HepG2 (cell line): ENCODE measurements around the gene CHMP6. TPM values are rescaled to one million over a fixed set of nuclear protein-coding genes. Genes with fewer than 3 reads are reported as not detected.

Experiments used
- BHLHE40 ChIP-seq: IDR thresholded peaks from 2 replicates; pipeline ENCODE4 v1.6.1; 2011; ENCODE audit warnings: low read length, improper control_type of control experiment
- ELF3 ChIP-seq: IDR thresholded peaks from 2 replicates; pipeline ENCODE4 v1.6.1; 2016; ENCODE audit warnings: missing genetic modification reagents, missing compliant biosample characterization
- FOSL1 ChIP-seq: sonication (generic); formaldehyde crosslinking; IDR thresholded peaks from 2 replicates; pipeline ENCODE4 v1.9.0; 2021; ENCODE audit warnings: missing genetic modification reagents, borderline replicate concordance
- KDM6A ChIP-seq: IDR thresholded peaks from 2 replicates; pipeline ENCODE4 v1.6.1; 2016; ENCODE audit warnings: low read depth
- LRRFIP1 ChIP-seq: sonication (generic); formaldehyde crosslinking; conservative IDR thresholded peaks from 2 replicates; pipeline ENCODE4 v1.4.0; 2020; ENCODE audit warnings: missing genetic modification reagents
- NFIB ChIP-seq: sonication (generic); formaldehyde crosslinking; IDR thresholded peaks from 2 replicates; pipeline ENCODE4 v1.9.0; 2021; ENCODE audit warnings: missing genetic modification reagents, mild to moderate bottlenecking, borderline replicate concordance
- PCBP1 ChIP-seq: fragments of 200-400 bp; formaldehyde crosslinking; IDR thresholded peaks from 2 replicates; pipeline ENCODE4 v1.6.1; 2017; ENCODE audit warnings: mild to moderate bottlenecking, low read depth, low read length, borderline replicate concordance
- RBFOX2 ChIP-seq: fragments of 200-400 bp; formaldehyde crosslinking; IDR thresholded peaks from 2 replicates; pipeline ENCODE4 v1.6.1; 2017; ENCODE audit warnings: low read depth, mild to moderate bottlenecking, low read length
- SP1 ChIP-seq, 2 experiments: fragments of 450-650 bp in 1 of 2; sonication (generic) in 1 of 2; formaldehyde crosslinking in 1 of 2; IDR thresholded peaks; 2 replicates each; pipeline versions ENCODE4 v1.4.0 to v1.6.1; 2016 to 2020; ENCODE audit warnings: missing genetic modification reagents in 1 of 2
- ZC3H13 ChIP-seq: sonication (generic); formaldehyde crosslinking; IDR thresholded peaks from 2 replicates; pipeline ENCODE4 v1.8.1; 2023; ENCODE audit warnings: mild to moderate bottlenecking, missing genetic modification reagents, moderate library complexity
- ZFAT ChIP-seq: sonication (generic); formaldehyde crosslinking; conservative IDR thresholded peaks from 2 replicates; pipeline ENCODE4 v1.8.1; 2023; ENCODE audit warnings: missing genetic modification reagents, inconsistent platforms
- ZFP36L1 ChIP-seq: sonication (generic); formaldehyde crosslinking; IDR thresholded peaks from 2 replicates; pipeline ENCODE4 v1.8.0; 2022; ENCODE audit warnings: mild to moderate bottlenecking, missing genetic modification reagents, moderate library complexity
- ZKSCAN5 ChIP-seq: sonication (generic); formaldehyde crosslinking; IDR thresholded peaks from 2 replicates; pipeline ENCODE4 v1.5.1; 2020; ENCODE audit warnings: mild to moderate bottlenecking, missing genetic modification reagents
- ZNF225 ChIP-seq: sonication (generic); formaldehyde crosslinking; IDR thresholded peaks from 2 replicates; pipeline ENCODE4 v1.4.0; 2020; ENCODE audit warnings: mild to moderate bottlenecking, missing genetic modification reagents
- ZNF430 ChIP-seq: sonication (generic); formaldehyde crosslinking; IDR thresholded peaks from 2 replicates; pipeline ENCODE4 v1.9.0; 2021; ENCODE audit warnings: mild to moderate bottlenecking, missing genetic modification reagents
- ZNF543 ChIP-seq: sonication (generic); formaldehyde crosslinking; IDR thresholded peaks from 2 replicates; pipeline ENCODE4 v1.4.0; 2020; ENCODE audit warnings: mild to moderate bottlenecking, missing genetic modification reagents
- ZNF589 ChIP-seq: sonication (generic); formaldehyde crosslinking; conservative IDR thresholded peaks from 2 replicates; pipeline ENCODE4 v1.8.0; 2022; ENCODE audit warnings: mild to moderate bottlenecking, moderate library complexity, missing genetic modification reagents
- ZNF629 ChIP-seq: sonication (generic); formaldehyde crosslinking; conservative IDR thresholded peaks from 2 replicates; pipeline ENCODE4 v1.5.0; 2020; ENCODE audit warnings: missing genetic modification reagents
- polyA plus RNA-seq, 8 experiments: library from polyadenylated mRNA; depleted of rRNA in 3 of 8; stranded (reverse) in 7 of 8; unstranded in 1 of 8; fragments of >200 nt; fragmentation: Illumina TruSeq in 4 of 8; extraction: Trizol in 4 of 8; gene quantifications; 2 replicates each; pipeline versions ENCODE4 v1.2.1 to v1.2.3, GENCODE V29; 2011 to 2016; ENCODE audit warnings: low read depth in 4 of 8, missing spikeins in 1 of 8, mixed read lengths in 1 of 8; ENCODE audit not compliant: insufficient read depth in 1 of 8
- total RNA-seq, 5 experiments: library from RNA; depleted of rRNA; stranded (reverse); fragments of >200 nt; fragmentation: Illumina TruSeq; extraction: Trizol; gene quantifications; 2 replicates each; pipeline ENCODE4 v1.2.3, GENCODE V29; 2016; ENCODE audit warnings: low read depth in 1 of 5
- TF ChIP-seq, protein P1 (sequence below): sonication (generic); formaldehyde crosslinking; IDR thresholded peaks from 2 replicates; pipeline ENCODE4 v1.9.0; 2021; ENCODE audit warnings: missing genetic modification reagents, borderline replicate concordance
- TF ChIP-seq, protein P2 (sequence below): sonication (generic); formaldehyde crosslinking; IDR thresholded peaks from 2 replicates; pipeline ENCODE4 v1.5.1; 2020; ENCODE audit warnings: missing genetic modification reagents, mild to moderate bottlenecking, borderline replicate concordance
- TF ChIP-seq, protein P3 (sequence below): sonication (generic); formaldehyde crosslinking; IDR thresholded peaks from 2 replicates; pipeline ENCODE4 v1.4.0; 2020; ENCODE audit warnings: missing genetic modification reagents, borderline replicate concordance
- TF ChIP-seq, protein P4 (sequence below): sonication (generic); formaldehyde crosslinking; IDR thresholded peaks from 2 replicates; pipeline ENCODE4 v1.4.0; 2020; ENCODE audit warnings: mild to moderate bottlenecking, missing genetic modification reagents

The CHMP6 gene
- total and polyA plus RNA-seq, 2 of the 13 experiments (the other 11 are each of a cell fraction or from before 2014, with no cell fraction given) = 11.1 to 24.2 TPM

DNA sequence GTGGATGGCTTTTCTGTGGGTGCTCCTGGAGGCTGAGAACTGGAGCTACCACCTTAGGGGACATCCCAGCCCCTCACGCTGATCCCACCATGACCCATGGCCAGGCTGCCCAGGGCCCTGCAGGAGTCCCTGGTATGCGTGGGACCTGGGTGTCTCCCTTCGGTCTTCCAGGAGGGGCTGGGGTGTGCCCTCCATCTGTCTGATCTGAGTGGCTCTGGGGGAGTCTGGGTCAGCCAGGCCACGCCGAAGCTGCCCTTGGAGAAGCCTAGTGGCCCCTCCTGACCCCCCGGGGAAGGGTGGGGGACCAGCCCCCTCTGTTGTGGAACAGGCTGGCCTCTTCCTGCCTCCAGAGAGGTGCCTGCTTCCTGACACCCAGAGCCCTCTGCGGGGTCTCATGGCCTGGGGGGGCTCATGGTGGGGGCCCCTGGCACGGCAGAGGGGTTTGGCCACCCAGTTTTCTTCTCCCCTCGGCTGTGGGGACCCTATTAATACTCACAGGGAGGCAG lies 54.0 kb downstream of the CHMP6 start (continued):
- TF ChIP-seq, protein P1, sequence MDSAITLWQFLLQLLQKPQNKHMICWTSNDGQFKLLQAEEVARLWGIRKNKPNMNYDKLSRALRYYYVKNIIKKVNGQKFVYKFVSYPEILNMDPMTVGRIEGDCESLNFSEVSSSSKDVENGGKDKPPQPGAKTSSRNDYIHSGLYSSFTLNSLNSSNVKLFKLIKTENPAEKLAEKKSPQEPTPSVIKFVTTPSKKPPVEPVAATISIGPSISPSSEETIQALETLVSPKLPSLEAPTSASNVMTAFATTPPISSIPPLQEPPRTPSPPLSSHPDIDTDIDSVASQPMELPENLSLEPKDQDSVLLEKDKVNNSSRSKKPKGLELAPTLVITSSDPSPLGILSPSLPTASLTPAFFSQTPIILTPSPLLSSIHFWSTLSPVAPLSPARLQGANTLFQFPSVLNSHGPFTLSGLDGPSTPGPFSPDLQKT (CRISPR knock-in tag) = no peak
- TF ChIP-seq KDM6A (CRISPR knock-in tag) (no peak), ZFAT (no peak), ZFP36L1 (CRISPR knock-in tag) (no peak), SP1 (IDR thresholded peaks at IDR 0.05) (no peak), SP1 (CRISPR knock-in tag; IDR thresholded peaks at IDR 0.05) (no peak), LRRFIP1 (CRISPR knock-in tag) (no peak), ZNF225 (no peak), ZNF589 (no peak), ZNF543 (CRISPR knock-in tag) (no peak), ZNF430 (0 out of 2 replicates have a peak, but pooled peaks have one; percentile 33), BHLHE40 (no peak), ZKSCAN5 (no peak), ELF3 (CRISPR knock-in tag) (no peak), PCBP1 (0 out of 2 replicates have a peak, but pooled peaks have one; percentile 28), ZNF629 (CRISPR knock-in tag) (no peak), NFIB (CRISPR knock-in tag) (0 out of 2 replicates have a peak, but pooled peaks have one; percentile 88), FOSL1 (CRISPR knock-in tag) (no peak), RBFOX2 (no peak), ZC3H13 (peak; percentile 47; the same call in 1 of the 2 replicates)
- TF ChIP-seq, protein P2, sequence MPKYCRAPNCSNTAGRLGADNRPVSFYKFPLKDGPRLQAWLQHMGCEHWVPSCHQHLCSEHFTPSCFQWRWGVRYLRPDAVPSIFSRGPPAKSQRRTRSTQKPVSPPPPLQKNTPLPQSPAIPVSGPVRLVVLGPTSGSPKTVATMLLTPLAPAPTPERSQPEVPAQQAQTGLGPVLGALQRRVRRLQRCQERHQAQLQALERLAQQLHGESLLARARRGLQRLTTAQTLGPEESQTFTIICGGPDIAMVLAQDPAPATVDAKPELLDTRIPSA (CRISPR knock-in tag) = no peak
- TF ChIP-seq, protein P3, sequence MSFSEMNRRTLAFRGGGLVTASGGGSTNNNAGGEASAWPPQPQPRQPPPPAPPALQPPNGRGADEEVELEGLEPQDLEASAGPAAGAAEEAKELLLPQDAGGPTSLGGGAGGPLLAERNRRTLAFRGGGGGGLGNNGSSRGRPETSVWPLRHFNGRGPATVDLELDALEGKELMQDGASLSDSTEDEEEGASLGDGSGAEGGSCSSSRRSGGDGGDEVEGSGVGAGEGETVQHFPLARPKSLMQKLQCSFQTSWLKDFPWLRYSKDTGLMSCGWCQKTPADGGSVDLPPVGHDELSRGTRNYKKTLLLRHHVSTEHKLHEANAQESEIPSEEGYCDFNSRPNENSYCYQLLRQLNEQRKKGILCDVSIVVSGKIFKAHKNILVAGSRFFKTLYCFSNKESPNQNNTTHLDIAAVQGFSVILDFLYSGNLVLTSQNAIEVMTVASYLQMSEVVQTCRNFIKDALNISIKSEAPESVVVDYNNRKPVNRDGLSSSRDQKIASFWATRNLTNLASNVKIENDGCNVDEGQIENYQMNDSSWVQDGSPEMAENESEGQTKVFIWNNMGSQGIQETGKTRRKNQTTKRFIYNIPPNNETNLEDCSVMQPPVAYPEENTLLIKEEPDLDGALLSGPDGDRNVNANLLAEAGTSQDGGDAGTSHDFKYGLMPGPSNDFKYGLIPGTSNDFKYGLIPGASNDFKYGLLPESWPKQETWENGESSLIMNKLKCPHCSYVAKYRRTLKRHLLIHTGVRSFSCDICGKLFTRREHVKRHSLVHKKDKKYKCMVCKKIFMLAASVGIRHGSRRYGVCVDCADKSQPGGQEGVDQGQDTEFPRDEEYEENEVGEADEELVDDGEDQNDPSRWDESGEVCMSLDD (CRISPR knock-in tag) = no peak
- TF ChIP-seq, protein P4, sequence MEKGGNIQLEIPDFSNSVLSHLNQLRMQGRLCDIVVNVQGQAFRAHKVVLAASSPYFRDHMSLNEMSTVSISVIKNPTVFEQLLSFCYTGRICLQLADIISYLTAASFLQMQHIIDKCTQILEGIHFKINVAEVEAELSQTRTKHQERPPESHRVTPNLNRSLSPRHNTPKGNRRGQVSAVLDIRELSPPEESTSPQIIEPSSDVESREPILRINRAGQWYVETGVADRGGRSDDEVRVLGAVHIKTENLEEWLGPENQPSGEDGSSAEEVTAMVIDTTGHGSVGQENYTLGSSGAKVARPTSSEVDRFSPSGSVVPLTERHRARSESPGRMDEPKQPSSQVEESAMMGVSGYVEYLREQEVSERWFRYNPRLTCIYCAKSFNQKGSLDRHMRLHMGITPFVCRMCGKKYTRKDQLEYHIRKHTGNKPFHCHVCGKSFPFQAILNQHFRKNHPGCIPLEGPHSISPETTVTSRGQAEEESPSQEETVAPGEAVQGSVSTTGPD (CRISPR knock-in tag) = no peak
